Hematopoietic multipotent progenitor cell treated with erythropoietin and hydrocortisone succinate and interleukin-3 and kit ligand, for 4 days (in vitro differentiated cells): ENCODE data around the gene CYS1.

Experiments
- DNase-seq: peaks from one replicate; pipeline ENCODE4 v3.0.0-alpha.2; 2015

The CYS1 gene

GRCh38 chr2:10091182-10091888, 11.1 kb upstream of the CYS1 start:
- DNase-seq: peak; percentile 51

GRCh38 chr2:10089565-10090190, 9.5 kb upstream of the CYS1 start:
- no peak for DNase-seq

GRCh38 chr2:10087360-10087759, 7.1 kb upstream of the CYS1 start:
- no peak for DNase-seq

GRCh38 chr2:10086950-10087349, 6.7 kb upstream of the CYS1 start:
- no peak for DNase-seq

GRCh38 chr2:10085668-10086059, 5.5 kb upstream of the CYS1 start:
- no peak for DNase-seq

DNA sequence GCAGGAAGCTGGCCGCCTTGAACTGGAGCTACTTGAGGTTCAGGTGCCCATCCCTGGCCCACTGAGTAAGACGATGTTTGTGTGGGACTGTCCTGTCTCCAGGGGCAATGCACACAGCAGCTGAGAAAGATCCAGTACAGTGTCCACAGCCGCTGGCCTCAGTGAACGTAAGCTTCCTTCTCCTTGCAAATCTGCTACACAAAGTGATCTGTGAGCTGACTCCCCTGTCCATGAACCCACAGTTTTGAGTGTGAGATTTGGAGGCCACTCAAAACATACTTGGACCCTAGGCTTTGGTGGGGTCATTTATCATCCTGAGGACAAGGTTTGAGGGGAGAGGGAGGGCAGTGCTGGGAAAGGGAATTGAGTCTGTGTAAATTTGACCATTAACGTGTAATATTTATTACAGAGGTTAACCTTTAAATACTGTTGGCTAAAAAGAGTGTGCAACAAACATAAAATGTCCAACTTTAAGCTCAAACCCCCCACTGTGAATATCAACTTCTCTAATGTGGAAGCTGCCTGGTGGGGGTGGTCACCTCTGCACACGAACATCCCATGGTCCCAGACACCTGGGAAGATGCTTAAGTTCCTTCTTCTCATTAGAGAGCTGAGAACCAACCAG, 4.9 kb upstream of the CYS1 start:
- no peak for DNase-seq

GRCh38 chr2:10084223-10084865, 4.1 kb upstream of the CYS1 start:
- no peak for DNase-seq

GRCh38 chr2:10083692-10084211, 3.5 kb upstream of the CYS1 start:
- no peak for DNase-seq

DNA sequence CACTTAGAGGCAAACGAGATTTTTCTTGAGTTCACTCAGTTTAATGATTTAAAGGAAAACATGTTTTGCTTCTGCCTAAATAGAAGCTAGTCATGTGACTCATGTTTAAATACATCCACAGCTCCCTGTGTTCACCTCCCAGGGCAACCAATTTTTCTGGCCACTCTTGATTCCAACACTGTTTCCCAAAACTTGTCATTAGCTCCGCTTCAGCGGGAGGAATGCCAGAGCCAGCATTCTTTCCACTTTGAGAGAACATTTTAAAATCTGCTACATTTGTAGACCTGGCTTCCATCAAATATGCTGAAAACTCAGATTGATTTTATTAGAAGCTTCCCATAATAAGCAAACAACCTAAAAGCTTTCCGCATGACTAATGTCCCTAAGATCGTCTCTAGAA, 2.8 kb upstream of the CYS1 start:
- DNase-seq: no peak

GRCh38 chr2:10080536-10081304, 509 bp upstream of the CYS1 start:
- DNase-seq: no peak

DNA sequence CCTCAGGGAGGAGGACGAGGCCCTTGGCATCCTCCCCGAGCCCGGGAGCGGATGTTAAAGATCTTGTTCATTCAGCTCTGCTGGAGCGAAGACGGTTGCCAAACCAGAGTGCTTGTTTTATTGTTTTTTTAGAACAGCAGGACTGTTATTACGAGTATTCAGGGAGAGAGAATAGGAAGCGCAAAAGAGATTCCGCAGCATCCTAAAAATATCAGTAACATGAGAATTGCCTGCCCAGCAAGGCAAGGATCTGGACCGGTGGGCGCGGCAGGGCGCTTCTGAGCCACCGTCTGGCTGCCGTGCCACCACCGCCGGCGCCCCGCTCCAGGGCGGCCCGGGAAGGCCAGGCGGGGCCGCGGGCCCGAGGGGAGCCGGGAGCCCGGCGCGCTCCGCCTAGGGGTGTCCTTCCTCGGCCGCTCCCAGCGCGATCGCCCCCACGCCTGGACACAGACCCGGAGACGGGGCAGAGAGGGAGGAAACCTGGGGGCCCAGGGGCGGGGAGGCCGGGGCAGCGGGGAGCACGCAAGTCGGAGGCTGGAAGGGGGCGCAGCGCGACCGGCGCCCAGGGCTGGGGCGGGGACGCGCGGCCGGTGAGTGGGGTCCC, 843 bp downstream of the CYS1 start:
- no peak for DNase-seq

DNA sequence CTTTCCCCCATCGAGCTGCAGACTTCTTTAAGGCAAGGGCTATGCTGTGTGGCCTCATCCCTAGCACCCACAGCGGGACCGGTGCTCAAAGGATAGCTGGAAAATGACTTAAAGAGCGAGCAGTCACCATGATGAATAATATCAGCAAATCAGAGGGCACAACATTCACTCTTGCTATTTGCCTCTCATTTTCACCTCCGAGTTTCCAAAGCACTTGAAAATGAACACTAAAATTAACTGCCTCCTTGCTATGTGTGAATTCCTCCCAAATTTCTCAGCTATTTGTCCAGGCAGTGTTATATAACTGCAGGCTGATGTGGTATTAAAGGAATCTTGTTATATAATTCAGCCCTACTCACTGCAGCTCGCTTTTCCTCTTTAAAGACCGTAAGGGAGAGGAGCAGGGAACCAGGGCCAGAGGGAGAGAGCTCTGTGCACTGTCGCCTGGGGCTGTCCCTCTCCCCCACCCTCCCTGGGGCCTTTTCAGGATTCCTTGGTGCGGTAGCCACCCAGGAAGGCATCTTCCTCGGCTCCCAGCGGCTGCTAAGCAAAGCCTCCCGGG, 1.4 kb downstream of the CYS1 start:
- DNase-seq: no peak

- no peak for DNase-seq
Measured at GRCh38 chr2:10078001-10078400, 2.2 kb downstream of the CYS1 start.

GRCh38 chr2:10076988-10077527, 3.2 kb downstream of the CYS1 start:
- no peak for DNase-seq

DNA sequence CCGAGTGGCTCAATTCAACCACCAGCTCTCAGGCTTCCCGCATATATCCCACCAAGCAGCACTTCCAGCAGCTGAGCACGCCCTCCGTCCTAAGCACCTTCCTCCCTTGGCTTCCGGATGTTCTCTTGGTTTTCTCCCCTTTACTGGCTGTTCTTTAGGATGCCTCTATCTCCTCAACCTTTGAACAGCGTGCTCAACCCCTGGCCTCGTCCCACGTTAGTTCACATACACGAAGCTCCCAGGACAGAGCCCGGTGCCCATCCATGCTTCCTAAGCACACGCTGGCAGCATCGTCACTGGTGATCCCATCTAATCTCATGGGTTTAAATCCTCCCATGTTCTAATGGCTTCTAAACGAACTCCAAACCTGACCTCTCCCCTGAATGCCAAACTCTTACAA, 3.7 kb downstream of the CYS1 start:
- no peak for DNase-seq

GRCh38 chr2:10075571-10076209, 4.5 kb downstream of the CYS1 start:
- no peak for DNase-seq

DNA sequence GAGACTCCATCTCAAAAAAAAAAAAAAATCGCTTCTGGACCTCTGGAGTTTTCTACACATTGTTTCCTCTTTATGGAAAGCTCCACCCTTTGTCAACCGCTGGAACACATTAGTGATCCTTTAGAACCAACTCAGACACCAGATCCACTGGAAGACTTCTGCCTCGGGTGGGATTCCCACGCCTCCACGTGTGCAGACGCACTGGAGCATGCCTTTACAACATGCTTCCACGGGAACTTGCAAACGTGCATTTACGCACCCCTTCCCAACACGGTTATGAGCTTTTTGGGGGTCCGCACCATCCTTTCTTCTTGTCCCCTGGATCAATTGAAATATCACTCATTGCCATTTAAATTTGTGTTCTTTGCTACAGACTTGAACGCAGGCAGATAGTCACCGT, 5.1 kb downstream of the CYS1 start:
- no peak for DNase-seq

DNA sequence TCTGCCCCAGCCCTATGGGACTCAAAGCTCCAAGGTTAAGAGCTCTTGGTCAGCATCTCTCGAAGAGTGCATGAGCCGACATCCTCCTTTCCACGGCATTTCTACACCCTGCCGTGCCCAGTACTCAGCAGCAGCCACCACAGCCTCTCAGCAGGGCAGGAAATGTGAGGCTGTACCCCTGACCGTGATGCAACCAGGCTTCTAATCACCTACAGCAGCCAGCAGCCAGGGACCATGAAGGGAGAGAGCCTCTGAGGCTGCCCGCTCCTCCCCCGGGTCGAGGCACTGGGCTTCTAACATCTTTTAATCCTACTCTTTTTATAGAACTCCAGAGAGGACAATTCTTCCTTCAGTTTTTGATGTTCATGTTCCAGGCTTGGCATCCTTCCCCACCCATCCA, 6.5 kb downstream of the CYS1 start:
- DNase-seq: no peak

- peak; percentile 92 for DNase-seq
Measured at GRCh38 chr2:10072656-10073480, 7.3 kb downstream of the CYS1 start.

DNA sequence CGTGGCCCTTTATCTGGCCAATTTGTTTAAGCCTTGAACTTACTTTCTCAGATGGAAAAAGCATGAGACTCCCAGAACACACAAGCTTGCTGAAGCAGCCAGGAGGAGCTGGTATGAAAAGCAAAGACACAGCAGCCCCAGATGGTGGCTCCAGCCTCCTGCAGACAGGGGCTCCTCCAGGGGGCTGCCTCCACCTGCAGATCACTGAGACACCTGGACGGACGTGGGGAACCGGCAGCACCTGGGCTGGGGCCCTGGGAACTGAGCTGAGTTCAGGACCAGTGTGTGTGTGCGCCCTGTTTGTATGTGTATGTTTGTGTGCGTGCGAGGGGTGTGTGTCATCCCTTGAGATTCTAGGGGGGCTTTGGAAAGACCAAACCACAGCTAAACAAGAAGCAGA, 8.6 kb downstream of the CYS1 start:
- no peak for DNase-seq
